NCI-H2227 (cell line): Measurements from ENCODE around the gene STXBP3.

Source experiments
- DNase-seq: peaks from one replicate; lab custom pipeline; 2025; ENCODE audit not compliant: unreplicated experiment; lab: John Stamatoyannopoulos, UW

Gene STXBP3

GRCh38 chr1:108792420-108792819 is 45.9 kb downstream of the STXBP3 start:
- DNase-seq = no peak

GRCh38 chr1:108799001-108799400 is 52.5 kb downstream of the STXBP3 start:
- no peak for DNase-seq

- DNase-seq = no peak
These were observed 54.6 kb downstream of the STXBP3 start for GRCh38 chr1:108801101-108801500.

- DNase-seq = no peak
These were observed 57.1 kb downstream of the STXBP3 start for GRCh38 chr1:108803548-108803947.

GRCh38 chr1:108808438-108808837 is 62.0 kb downstream of the STXBP3 start:
- DNase-seq = no peak

- DNase-seq = no peak
These were observed 65.1 kb downstream of the STXBP3 start for GRCh38 chr1:108811611-108812010.

GRCh38 chr1:108813326-108813725 is 66.9 kb downstream of the STXBP3 start:
- DNase-seq = no peak

- DNase-seq = no peak
These were observed 68.1 kb downstream of the STXBP3 start for GRCh38 chr1:108814343-108815125.

- DNase-seq = no peak
These were observed 69.1 kb downstream of the STXBP3 start for GRCh38 chr1:108815566-108815965.

- peak; percentile 90 for DNase-seq
These were observed 69.8 kb downstream of the STXBP3 start for GRCh38 chr1:108816049-108816893.

- peak; percentile 43 for DNase-seq
These were observed 70.5 kb downstream of the STXBP3 start for GRCh38 chr1:108817016-108817415.

- DNase-seq = no peak
These were observed 71.3 kb downstream of the STXBP3 start for GRCh38 chr1:108817811-108818210.

GRCh38 chr1:108819878-108820277 is 73.4 kb downstream of the STXBP3 start:
- no peak for DNase-seq

GRCh38 chr1:108823632-108824031 is 77.2 kb downstream of the STXBP3 start:
- no peak for DNase-seq

GRCh38 chr1:108824051-108824450 is 77.6 kb downstream of the STXBP3 start:
- no peak for DNase-seq

- peak; percentile 60 for DNase-seq
These were observed 79.7 kb downstream of the STXBP3 start for GRCh38 chr1:108826081-108826635.

- DNase-seq = peak; percentile 81
These were observed 81.8 kb downstream of the STXBP3 start for GRCh38 chr1:108828074-108828961.

- peak; percentile 53 for DNase-seq
These were observed 83.0 kb downstream of the STXBP3 start for GRCh38 chr1:108829498-108829916.

GRCh38 chr1:108830119-108831008 is 83.9 kb downstream of the STXBP3 start:
- peak; percentile 49 for DNase-seq

- DNase-seq = no peak
These were observed 84.8 kb downstream of the STXBP3 start for GRCh38 chr1:108831225-108831624.
